ENCODE measurements around the gene PSME3IP1.
"Not testable (repeated sequence)": the region's sequence is repeated elsewhere in the genome, so short reads cannot be mapped to it uniquely, and the experiment has no call there.

PSME3IP1 gene

GRCh38 chr16:57196753-57197152, 10.9 kb upstream of the PSME3IP1 start:
- no peak for DNase-seq

- no peak for DNase-seq
Observed at GRCh38 chr16:57196286-57196685, 10.4 kb upstream of the PSME3IP1 start.

GRCh38 chr16:57194512-57194911, 8.7 kb upstream of the PSME3IP1 start:
- DNase-seq: no peak

GRCh38 chr16:57192720-57193486, 7.1 kb upstream of the PSME3IP1 start:
- no peak for DNase-seq

GRCh38 chr16:57192146-57192545, 6.3 kb upstream of the PSME3IP1 start:
- no peak for DNase-seq

- no peak for DNase-seq
Observed at GRCh38 chr16:57191056-57191571, 5.3 kb upstream of the PSME3IP1 start.

GRCh38 chr16:57190136-57190535, 4.3 kb upstream of the PSME3IP1 start:
- DNase-seq: no peak

DNA sequence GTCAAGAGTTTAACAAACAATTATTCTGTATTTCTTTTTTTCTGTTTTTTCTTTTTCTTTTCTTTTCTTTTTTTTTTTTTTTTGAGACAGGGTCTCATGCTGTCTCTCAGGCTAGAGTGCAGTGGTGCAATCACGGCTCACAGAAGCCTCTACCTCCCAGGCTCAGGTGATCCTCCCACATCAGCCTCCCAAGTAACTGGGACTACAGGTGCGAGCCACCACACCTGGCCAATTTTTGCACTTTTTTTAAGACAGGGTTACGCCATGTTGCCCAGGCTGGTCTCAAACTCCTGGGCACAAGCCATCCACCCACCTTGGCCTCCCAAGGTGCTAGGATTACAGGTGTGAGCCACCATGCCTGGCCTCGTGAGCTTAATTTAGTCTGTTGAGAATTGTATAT, 3.7 kb upstream of the PSME3IP1 start:
- DNase-seq: not testable (repeated sequence)

DNA sequence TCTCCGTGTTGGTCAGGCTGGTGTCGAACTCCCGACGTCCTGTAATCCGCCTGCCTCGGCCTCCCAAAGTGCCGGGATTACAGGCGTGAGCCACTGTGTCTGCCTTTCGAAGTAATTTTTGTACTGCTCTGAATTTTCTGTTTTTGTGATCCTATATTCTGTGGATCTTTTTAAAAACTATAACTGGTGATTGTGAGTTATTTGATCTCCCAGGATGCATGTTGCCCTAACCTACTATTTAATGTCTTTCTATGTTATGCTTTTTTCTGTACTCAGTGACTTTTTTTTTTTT, 2.8 kb upstream of the PSME3IP1 start:
- no peak for DNase-seq

GRCh38 chr16:57187902-57188710, 2.3 kb upstream of the PSME3IP1 start:
- DNase-seq: not testable (repeated sequence)

DNA sequence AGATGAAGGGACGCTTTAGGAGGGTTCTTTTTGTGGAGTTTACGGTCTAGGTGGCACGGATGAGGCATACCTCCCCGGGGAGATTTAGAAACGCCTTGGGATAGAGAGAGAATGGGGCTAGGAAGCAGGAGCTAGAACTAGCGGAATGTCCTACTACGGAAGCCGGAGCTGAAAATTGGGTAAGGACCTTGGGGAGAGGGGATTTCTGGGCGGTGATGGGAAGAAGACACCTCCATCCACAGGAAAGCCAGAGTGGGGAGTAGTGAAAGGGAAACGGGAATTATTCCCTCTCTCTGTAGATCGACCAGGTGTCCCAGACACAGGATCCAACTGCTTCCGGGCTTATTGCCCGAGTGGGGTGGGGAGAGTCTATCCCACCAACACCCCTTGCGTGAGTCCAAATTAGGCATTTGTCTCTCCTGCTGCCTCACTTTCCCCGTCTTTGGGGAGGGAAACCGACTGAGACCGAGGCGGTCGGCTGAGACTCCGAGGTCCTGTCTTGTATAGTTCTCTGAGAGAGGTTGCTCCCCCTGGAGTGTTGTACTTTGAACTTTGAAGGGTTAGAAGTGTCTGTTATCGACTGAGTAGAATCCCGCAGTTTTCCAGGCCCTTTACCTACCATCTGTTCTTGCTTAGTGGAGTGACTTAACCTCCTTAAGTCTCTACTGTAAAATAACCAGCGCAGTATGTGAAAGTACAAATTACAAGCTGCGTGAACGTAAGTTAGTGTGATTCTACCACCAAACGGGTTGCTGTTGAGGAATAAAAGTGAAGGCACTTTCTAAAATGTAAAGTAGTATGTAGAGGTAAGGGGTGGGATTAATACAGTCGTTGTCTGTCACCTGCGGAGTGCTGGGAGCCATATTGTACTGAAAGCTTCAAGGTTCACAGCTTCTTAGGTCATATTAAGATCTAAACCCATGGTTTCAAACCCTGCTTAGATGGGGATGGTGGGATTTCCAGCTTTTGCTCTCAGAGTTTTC, 1.3 kb upstream of the PSME3IP1 start:
- DNase-seq: peak; percentile 3

DNA sequence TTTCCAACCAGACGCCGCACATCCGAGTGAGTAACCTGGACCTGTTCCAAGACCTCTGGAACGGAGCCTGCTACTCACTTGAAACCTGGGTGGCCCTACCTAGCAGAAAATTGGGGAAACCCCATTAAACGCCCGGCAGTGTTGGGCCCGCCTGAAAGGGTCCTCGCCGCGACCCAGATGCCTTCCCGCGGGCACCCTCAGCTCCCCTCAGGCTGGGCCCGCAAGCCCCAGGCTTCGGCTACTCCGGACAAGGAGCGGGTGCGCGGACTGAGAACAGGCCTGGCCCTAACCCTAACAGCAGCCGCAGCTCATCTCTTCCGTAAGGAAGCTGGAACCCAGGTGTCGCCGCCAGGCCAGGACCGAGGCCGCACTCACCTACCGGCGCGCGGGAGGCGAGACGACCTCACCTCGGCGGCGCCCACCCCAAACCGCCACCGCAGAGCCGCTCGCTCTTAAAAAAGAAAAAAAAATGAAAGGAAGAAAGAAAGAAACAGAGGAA, 344 bp downstream of the PSME3IP1 start:
- DNase-seq: peak; percentile 17

- DNase-seq: no peak
Observed at GRCh38 chr16:57184887-57185445, 873 bp downstream of the PSME3IP1 start.

GRCh38 chr16:57184113-57184512, 1.7 kb downstream of the PSME3IP1 start:
- DNase-seq: no peak

DNA sequence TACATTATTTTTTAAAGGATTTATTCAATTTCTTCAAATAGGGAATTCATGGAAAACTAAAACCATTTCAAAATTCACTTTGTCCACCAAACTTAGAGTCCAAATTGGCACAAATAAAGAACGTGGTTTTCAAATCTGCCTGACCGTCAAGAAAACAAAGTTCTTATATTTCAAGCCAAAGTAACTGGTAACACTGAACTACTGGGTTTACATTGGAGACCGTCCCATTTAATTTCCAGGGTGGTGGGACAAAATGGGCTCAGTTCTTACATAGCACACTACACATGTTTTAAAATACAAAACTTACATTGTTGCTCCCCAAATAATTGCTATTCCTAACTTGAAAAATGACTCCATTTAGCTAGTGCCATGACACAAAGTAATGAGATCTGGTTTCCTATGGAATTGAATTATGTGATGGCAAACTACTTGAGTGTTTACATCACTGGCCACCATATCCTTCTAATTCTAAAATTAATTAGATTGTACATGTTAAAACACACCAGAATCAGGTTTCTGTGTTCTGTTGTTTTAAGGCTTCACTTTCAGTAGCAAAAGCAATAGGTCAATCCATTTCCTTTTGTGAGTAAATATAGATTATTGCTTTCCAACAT, 6.5 kb downstream of the PSME3IP1 start:
- no peak for DNase-seq

DNA sequence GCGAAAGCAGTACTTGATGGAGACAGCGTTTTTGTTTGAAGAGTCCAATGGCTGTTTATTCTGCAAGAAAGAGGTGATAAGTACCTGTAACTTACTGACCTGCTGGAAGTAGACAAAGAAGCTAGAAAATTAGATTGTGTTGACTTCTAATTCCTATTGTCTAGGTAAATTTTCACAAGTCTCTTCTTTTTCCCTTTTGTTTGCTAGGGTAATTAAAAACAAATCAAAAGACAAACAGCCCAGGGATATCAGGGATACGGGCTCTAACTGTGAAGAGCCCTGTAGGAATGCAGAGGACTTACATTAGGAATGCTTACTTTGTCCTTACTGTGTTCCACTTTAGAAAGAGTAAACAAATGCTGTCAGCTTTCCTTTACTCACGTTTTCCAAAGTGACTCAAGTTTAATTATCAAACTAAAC, 7.0 kb downstream of the PSME3IP1 start:
- no peak for DNase-seq

- no peak for DNase-seq
Observed at GRCh38 chr16:57178196-57178595, 7.6 kb downstream of the PSME3IP1 start.

DNA sequence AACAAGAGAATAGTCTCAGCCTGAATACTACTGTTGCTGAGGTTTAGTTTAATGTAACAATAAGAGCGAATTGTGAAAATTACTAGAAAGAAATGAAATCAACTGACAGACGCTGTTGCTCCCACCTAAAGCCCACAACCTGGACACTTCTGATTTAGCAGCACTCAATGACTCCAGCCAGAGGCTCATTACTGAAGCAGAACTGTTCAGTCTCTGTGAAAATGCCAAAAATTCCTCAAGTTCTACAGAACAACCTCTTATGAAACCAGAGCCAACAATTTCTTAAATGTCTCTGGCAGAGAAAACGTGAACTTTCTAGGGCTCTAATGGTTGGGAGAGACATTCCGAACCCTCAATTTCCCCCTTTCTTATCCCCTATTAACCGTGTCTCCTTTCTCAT, 9.9 kb downstream of the PSME3IP1 start:
- DNase-seq: no peak

DNA sequence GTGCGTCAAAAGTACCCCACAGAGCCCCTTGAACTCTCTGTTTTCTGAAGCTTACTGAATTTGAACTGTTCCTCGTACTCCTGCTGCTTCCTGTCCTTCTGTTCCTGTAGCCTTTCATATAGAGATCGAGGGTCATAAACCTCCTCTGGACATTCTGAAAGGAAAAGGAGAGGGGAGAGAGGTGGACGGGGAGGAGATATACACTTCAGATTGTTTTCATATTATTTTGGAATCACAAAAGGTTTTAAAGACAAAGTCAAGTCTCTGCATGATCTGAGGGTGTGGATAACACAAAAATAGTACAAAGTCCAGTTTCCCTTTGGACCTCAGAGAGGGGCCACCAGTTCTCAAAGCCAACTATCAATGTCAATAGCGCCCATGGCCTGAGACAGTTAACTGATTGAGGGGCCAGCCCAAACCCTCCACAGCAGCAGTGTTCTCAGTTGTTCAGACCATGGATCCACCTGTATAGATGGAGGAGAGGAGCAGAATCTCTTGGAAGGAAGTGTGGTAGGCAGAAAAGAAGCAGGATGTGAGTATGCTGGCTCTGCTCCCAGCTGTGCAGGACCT, 13.0 kb downstream of the PSME3IP1 start:
- no peak for DNase-seq

GRCh38 chr16:57169327-57169726, 16.5 kb downstream of the PSME3IP1 start:
- DNase-seq: no peak

DNA sequence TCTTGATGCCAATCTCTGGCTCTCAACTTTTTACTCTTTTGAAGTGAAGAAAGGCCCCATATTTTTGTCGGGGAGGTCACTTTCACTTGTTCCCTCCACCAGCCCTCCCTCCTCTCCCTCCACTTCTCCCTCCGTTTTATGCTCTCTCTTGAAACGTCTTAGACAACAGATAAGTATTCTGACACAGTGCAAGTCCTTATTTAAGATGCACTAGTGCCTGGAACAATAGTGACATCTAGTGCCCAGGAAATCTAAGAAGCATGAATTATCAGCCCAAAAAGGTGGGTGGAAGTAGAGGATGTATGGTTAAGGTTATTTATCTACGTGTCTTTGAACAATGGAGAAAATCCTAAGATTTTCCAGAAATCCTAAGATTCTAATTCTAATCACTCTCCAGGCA, 17.9 kb downstream of the PSME3IP1 start:
- DNase-seq: no peak

GRCh38 chr16:57167538-57167937, 18.3 kb downstream of the PSME3IP1 start:
- no peak for DNase-seq
